LoVo (cell line): Measurements from ENCODE around the gene NTN1.
A peak's percentile ranks its signal among the peaks of the same experiment; 100 is the strongest.

Source experiments
- DNase-seq: peaks from one replicate; pipeline ENCODE4 v3.0.0-alpha.2; 2016; ENCODE audit warnings: low spot score

Gene NTN1

DNA sequence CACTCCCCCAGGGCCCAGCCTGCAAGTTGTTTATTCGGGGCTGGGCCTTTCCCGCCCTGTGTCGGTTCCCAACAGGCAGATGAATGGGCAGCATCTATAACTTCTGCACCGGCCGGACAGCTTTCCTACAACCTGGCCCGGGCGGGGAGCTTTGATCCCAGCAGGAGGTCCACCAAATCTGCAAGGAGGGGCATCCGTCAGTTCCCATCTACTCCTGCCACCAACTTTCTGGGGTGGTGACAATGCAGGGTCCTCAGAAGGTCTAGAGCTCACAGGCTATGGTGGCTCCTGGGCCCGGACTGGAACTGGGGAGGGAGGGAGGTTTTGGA is 211.9 kb downstream of the NTN1 start:
- no peak for DNase-seq

GRCh38 chr17:9233761-9234160 is 212.5 kb downstream of the NTN1 start:
- DNase-seq, result no peak

- DNase-seq, result no peak
These were observed 213.2 kb downstream of the NTN1 start for GRCh38 chr17:9234389-9234945.

DNA sequence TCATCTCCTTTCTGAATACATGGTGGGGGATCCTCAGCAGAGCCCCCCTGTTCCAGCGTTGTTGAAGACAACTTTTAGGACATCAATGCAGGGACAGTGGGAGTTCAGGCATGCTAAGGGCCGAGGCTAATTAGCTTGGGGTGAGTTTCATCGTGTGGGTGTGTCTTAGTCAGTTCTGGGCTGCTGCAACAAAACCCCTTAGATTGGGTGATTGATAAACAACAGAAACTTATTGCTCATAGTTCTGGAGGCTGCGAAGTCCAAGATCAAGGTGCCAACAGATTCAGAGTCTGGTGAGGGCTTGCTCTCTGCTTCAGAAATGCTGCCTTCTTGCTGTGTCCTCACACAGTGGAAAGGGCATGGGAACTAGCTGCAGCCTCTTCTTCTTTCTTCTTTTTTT is 214.0 kb downstream of the NTN1 start:
- no peak for DNase-seq

DNA sequence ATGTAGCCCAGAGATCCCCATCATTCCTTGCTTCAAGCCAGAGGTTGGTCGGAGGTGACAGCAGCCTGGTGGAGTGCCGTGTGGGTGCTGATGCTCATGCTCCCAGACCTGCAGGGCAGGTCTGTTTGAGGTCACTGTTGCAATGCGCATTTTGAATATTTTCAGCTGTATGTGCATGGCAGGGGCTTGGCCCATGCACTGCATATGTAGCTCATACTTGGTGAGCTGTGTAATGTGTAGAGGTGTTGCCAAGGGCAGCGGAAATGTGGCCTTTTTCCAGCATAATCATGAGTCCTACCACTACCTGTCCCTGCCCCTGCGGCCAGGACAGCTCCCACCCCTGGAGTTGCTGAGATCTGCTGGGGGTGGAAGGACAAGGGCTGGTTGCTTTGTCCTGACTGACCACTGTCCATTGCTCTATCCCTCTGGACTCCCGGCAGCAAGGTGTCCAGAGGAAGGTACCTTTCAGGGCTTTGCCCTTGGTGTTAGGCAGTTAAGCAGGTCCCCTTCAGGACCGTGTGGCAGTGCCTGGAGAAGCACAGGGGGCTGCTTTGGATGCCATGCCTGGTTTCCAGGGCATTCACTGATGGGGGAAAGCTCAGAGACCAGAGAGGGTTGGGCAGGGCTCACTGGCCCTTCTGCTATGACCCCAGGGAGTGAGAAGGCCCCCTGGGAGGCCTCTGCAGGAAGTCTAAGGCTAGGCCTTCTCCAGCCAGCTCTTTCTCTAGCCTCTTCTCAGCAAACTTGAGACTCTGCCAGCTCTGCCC is 215.2 kb downstream of the NTN1 start:
- DNase-seq, result no peak

GRCh38 chr17:9237053-9237410 is 215.7 kb downstream of the NTN1 start:
- DNase-seq, result no peak

DNA sequence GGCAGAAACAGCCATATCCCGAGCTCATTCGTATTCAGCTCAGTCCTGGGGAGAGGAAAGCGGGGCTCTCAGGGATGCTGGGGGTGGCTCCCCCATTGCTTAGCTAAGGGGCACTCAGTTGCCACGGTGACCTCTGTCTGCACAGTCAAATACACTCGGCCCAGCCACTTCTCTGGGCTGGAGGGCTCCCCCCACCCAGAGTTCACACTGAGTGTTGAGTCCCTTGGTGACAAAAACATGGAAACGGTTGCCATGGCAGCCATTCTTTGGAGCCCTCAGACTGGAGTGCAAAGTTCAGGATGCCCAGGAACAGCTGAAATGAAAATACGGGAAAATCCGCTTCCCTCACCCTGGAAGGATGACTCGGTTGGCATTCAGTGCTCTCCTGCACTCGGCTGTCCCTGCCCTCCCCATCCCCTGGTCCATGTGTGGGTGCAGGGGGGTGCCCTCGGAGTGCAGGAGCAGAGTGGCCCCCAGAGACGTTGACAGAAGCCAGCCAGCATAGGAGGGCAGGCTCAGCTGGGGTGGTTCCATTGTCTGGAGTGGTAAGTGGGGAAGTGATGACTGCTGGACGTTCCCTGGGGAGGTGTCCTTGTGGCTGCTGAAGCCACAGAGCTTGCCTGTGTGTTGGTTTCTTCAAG is 216.5 kb downstream of the NTN1 start:
- DNase-seq, result no peak

DNA sequence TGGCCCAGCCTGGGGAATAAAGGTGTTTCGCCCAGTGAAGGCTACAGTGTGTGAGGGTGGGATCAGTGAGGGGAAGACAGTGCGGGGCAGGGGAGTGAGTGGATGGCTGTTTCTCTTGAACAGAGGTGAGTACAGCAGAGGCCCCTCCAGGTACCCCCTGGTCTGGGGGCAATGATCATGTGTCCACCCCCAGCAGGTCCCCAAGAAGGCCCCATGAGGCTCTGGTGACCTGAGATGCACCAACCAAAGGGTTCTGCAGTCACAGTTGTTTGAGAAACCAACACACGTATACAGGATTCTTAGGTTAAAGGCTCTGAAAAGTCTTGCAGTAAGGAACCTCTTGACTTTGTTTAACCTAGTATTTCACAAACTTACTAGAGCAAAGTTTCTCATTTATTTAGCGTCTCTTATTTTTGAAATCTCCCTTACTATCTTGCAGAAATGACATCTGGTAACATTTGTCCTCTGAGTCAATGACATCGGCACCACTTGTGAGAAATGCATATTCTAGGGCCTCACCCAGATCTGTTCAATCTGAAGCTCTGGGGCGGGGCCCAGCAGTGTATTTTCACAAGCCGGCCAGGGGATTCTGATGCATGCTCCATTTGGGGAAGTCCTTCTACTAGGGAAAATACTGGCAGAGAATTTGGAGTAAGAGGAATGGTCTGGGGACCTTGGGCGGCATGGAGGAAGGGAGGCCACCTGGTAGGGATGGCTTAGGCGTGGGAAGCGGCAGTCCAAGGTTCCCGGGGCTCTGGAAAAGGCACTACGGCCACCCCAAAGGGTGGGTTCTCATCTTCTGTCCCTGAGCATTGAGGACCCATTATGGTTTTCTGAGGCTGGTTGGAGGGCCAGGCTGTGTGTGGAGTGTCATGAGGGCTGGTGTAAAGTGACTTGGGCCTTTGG is 217.3 kb downstream of the NTN1 start:
- no peak for DNase-seq

DNA sequence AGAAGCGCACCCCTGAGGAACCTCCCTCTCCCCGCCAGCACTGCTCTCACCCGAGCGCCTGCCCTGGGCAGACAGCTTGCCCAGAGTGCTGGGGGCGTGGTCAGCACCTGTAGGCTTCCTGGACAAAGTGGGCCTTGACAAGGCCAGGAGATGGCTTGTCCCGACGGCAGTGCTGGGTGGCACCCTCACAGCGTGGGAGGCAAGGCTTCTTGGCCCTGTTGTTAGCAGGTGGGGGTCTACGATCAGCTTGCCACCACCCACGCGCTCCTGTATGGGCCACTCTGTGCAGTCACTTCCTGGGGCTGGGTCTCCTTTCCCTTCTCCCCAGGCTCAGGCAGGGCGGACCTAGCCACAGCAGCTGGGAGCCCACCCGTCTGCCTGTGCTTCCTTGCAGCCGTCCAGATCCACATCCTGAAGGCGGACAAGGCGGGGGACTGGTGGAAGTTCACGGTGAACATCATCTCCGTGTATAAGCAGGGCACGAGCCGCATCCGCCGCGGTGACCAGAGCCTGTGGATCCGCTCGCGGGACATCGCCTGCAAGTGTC is 218.0 kb downstream of the NTN1 start:
- DNase-seq, result no peak

- peak; percentile 63 for DNase-seq
These were observed 218.7 kb downstream of the NTN1 start for GRCh38 chr17:9239793-9240658.

DNA sequence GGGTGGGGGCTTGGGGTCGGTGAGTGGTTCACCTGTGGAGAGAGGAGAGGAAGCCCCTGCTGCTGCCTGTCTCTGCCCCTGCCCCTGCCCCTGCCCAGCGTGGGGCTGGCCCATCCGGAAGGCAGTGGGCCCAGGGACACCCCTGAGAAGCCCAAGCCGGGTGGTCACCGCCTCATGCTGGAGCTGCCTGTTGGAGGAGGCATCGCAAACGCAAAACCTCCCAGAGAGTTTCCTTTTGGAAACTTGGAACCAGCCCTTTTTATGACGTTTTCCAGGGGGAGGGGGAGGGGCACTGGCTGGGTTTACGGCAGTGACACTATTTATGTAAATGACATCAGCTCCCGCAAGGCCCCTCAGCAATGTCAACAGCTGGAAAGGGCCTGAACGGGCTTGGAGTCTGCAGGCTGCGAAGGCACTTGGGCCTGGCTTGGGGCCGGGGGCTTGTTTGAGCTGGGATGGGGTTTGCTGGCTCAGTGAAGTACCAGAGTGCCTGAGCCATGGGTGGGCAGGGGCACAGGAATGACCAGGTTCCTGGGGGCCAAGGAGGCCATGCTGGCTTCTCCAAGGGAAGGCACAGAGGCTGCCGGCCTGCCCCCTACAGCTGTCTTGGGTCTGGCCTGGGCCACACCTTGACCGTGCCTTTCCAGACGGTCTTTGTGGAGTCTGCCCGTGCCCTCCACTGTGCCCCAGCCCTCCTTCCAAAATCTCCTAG is 219.5 kb downstream of the NTN1 start:
- DNase-seq, result no peak

DNA sequence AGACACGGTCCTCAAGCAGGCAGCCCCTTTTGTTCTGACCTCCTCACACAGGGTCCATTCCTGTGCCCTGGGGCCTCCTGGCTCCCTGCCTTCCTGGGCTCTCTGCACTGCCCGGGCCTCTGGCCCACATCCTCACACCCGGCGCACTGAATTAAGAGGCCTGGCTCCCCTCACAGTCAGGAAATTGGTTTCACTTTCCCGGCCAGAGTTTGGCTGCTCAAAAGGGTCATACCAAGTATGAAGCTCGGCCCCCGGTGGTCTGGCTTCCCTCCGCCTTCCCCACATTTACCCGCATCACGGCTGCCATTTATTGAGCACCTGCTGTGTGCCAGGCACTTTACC is 220.0 kb downstream of the NTN1 start:
- no peak for DNase-seq

GRCh38 chr17:9241774-9242496 is 220.6 kb downstream of the NTN1 start:
- no peak for DNase-seq

GRCh38 chr17:9242497-9242881 is 221.2 kb downstream of the NTN1 start:
- no peak for DNase-seq

DNA sequence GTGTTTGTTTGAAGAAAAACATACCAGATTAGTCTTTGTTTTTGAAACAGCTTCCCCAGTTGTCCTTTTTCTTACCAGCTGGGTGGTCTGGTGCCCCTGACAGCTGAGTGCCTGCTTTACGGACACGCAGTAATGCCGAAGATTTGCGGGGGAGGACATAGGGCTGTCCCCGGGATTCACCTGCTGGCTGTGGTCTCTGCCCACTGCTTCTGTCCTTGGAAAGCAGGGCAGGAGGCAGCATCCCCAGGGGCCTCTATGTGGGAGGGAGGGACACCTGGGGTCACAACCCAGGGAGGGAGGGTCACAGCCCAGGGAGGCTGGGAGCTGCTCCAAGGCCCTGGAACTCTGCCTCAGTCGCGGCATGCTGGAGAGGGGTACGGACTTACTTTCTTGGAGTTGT is 221.7 kb downstream of the NTN1 start:
- DNase-seq, result no peak

DNA sequence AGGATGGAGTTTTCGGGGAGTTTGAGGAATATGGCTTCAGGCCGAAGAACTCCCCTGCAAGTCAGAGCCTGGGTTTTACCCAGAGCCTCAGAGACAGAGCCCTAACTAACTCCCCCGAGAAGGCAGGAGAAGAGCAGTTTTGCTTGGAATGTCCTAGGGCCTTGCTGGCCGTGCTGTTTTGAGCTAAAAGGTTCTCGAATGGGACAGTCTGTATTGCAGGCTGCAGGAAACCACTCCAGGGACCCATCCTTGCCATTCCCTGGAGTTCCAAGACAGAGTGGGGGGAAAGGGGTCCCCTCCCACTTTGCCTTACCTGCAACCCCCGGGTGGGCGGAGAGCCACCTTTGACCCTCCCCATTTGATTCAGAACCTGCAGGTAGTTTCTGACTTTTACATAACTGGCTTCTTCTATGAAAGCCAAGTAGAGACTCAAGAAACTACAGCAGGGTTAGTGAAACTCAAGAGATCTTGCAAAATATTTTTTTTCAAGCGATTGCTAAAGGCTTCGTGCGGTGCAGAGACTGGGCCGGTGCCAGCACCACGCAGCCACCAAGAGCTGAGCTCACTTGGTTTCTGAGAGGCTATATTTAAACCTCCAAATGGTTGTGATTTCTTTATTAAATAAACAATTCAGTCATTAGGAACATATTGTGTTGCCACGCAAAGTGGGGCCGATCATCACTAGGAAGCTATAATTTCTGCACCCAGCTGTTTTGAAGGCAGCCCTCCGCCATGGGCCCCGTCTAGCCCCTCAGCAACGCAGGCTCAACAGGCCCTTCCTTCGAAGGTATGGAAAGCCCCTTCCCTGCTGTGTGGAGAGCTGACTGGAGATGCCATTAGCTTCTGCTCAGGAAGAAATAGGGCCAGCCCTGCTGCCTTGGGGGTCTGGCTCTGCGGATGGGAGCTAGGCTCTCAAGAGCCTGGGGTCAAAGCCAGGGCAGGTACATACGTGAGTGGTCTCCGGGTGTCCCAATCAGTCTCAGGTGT is 223.0 kb downstream of the NTN1 start:
- DNase-seq, result no peak

- no peak for DNase-seq
These were observed 226.2 kb downstream of the NTN1 start for GRCh38 chr17:9247401-9247938.

GRCh38 chr17:9249245-9249953 is 228.1 kb downstream of the NTN1 start:
- DNase-seq, result no peak
